ENCODE results near the gene USP36. TPM values are rescaled to one million over a fixed set of nuclear protein-coding genes. Genes with fewer than 3 reads are reported as not detected.

The USP36 gene
- total RNA-seq, 1 experiment from 2014 or later, result 24.6 TPM

DNA sequence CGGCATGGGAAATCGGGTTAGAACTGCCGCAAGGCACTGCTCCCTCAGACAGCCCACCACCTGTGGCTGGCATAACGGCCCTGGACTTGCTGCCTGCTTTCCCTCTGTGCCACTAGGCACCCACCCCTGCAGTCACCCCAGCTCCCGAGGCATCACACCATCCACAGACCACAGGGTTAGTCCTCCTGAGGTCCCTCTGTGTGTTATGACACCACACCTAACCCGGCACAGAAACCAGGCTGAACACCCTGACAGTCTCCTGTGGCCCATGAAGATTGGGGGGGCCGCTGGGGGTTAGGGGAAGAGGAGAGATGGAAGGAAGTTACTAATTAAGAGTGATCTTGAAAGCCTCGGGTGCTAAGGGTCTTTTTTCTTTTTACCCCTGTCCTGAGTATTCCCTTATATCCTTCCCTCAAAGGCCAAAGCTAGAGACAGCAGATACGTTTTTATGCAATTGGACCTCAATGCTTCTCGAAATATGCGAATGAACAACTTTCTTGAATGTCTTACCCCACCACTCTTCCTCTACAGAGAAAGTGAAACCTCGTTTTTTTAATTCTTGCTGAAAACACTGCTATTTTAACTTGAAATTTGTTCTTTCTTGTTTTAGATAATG is 65.5 kb downstream of the USP36 start:
- no peaks in the 10 kb centered on the region for H3K27me3 ChIP-seq (ENCODE audit: control insufficient read depth, insufficient read depth, low read length)
- no peak overlapping the region for H3K4me3 ChIP-seq (ENCODE audit: insufficient read depth, low read depth, low read length)
- DNase-seq, result no peak
- H3K36me3 ChIP-seq (replicated peaks; ENCODE audit: control insufficient read depth, insufficient read depth, low read length), result no peaks in the 10 kb centered on the region

DNA sequence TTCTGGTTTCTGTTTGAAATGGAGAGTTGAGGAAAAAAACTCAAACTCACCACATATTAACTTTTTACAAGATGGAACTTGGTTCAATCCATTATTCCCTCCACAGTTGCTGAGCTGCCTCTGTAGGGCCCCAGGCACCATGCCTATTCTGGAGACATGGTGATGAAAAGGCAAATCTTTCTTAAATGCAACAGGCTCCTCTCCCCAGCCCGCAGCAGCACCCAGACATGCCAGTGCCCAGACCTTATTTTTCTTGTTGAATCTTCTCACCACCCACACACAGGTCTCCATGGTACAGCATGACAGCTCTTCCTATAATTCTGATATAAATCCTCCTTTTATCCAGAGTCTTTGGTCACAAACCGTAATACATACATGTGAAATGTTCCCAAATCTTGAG is 66.2 kb downstream of the USP36 start:
- H3K27me3 ChIP-seq (ENCODE audit: control insufficient read depth, insufficient read depth, low read length), result no peaks in the 10 kb centered on the region
- no peak for DNase-seq
- H3K4me3 ChIP-seq (ENCODE audit: insufficient read depth, low read depth, low read length), result no peak overlapping the region
- no peaks in the 10 kb centered on the region for H3K36me3 ChIP-seq (replicated peaks; ENCODE audit: control insufficient read depth, insufficient read depth, low read length)

DNA sequence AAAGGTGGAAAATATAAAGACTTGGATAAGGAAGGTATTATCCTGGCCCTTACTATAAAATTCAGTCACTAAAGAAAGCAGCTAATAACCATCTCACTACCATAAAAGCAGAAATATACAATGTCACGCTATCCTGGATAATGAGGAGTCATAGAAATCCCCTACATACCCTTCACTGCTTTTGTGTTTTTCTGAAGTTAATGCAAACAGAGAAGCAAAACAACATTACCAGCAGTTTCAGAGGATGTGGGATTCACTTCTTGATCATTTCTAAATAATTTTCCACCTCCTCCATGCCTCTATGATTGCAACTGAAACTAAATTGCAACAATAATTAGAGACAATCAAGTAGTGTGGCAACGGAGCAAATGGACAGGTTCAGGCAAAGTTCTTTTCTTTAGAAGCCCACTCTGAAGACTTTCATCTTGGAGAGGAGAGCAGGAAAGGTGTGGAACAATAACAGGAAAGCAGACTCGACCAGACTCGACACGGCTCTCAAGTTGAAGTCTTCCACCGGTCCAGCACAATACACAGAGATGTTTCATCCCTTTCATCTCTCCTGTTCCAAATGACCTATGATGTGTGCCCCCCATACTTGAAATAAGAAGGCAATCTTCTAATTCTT is 68.7 kb downstream of the USP36 start:
- no peak for DNase-seq
- H3K4me3 ChIP-seq (ENCODE audit: insufficient read depth, low read depth, low read length), result no peak overlapping the region
- H3K36me3 ChIP-seq (replicated peaks; ENCODE audit: control insufficient read depth, insufficient read depth, low read length), result no peaks in the 10 kb centered on the region
- H3K27me3 ChIP-seq (ENCODE audit: control insufficient read depth, insufficient read depth, low read length), result no peaks in the 10 kb centered on the region

DNA sequence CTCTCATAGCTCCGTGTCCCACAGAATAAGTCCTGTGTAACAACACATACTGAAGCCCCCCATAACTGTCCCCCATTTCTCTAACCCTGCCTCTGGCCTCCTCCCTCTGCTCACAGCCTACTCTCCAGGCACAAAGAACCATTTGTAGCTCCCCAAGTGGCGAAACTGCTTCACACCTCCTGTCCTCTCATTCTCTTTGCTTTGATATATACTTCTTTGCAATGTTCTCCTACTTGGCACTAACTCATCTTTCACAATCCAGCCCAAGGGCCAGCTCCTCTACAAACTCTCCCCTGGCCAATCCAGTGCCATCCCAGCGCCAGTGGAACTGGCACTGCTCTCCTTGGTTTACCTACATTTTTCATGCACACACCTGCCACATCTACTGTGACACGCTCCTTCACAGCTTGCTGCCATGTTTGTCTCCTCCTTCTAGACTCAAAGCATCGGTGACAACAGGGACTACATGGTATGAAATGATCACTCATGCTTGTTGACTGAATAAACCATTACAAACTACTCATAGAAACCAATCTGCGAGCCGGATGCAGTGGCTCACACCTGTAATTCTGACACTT is 71.3 kb downstream of the USP36 start:
- DNase-seq, result peak; percentile 27
- Histone ChIP-seq H3K36me3 (replicated peaks; ENCODE audit: control insufficient read depth, insufficient read depth, low read length) (no peaks in the 10 kb centered on the region), H3K27me3 (ENCODE audit: control insufficient read depth, insufficient read depth, low read length) (no peaks in the 10 kb centered on the region), H3K4me3 (ENCODE audit: insufficient read depth, low read depth, low read length) (no peak overlapping the region)

DNA sequence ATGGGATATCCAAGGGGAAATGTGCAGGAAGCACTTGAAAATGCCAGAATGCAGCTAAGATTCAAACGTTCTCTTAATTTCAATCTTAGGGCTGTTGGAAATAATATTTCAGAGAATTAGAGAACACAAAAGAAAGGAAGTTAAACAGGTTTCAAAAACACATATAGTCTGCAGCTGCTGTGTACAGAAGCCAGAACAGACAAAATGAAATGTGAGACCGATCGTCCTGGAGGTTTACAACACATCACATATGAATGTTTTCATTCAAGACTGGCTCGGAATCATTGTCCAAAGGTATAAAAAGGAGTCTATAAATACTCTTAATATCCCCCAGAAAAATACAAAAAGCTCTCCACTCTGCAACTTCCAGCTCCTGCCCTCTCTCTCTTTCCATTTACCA is 72.8 kb downstream of the USP36 start:
- Histone ChIP-seq H3K36me3 (replicated peaks; ENCODE audit: control insufficient read depth, insufficient read depth, low read length) (no peaks in the 10 kb centered on the region), H3K4me3 (ENCODE audit: insufficient read depth, low read depth, low read length) (no peak overlapping the region), H3K27me3 (ENCODE audit: control insufficient read depth, insufficient read depth, low read length) (no peaks in the 10 kb centered on the region)
- DNase-seq, result no peak

DNA sequence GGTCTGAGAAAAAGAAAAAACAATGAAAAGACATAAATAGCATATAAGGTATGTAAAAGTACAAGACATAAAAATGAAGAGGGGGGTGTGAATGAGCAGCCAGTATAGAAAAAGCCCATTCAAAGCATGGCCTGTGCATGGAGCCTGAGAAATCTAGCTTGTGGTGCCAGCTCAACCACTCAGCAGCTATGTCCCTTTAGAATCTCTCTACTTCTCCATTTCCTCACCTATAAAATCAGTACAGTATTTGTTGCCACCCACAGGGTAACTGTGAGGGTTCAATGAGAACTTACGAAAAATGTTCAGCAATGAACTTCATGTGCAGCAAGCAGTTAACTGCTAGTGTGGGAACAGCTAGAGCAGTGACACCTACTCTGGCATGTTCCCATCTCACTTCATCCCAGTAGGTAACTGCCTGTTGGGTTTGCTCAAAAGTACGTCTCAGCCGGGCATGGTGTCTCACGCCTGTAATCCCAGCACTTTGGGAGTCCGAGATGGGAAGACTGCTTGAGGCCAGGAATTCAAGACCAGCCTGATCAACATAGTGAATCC is 73.8 kb downstream of the USP36 start:
- no peaks in the 10 kb centered on the region for H3K27me3 ChIP-seq (ENCODE audit: control insufficient read depth, insufficient read depth, low read length)
- no peaks in the 10 kb centered on the region for H3K36me3 ChIP-seq (replicated peaks; ENCODE audit: control insufficient read depth, insufficient read depth, low read length)
- no peak overlapping the region for H3K4me3 ChIP-seq (ENCODE audit: insufficient read depth, low read depth, low read length)
- no peak for DNase-seq

DNA sequence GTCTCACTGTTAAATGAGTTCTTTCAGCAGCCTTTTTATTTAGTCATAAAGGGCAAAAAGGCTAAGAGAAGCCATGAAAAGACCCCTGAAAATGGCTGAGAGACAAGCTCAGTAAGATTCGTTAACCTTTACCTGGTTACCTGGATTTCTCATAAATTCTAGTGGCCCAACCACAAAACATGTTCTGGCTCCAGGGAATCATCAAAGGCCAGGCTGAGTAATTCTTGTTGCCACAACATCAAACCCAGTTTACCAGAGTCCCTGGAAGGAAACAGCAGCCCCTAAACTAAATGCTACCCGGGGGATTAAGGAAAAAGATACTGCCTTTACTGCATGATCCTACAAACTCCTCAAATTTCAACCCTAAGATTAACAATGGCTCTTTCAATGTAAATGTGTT is 74.4 kb downstream of the USP36 start:
- DNase-seq, result no peak

DNA sequence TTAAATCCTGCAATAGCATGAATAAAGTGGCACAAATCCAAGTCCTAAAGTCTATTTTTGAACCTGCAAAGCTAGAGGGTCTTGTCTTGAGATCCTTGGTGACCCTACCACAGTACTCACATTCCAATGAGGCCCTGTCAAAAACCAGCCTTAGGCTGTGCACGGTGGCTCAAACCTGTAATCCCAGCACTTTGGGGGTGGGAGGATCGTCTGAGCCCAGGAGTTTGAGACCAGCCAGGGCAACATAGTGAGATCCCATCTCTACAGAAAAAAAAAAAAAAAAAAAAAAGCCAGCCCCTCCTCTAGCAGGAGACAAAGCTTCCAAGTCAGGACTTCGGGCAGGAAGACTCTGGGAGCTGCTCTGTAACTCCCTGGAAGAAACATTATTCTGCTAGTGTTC is 74.8 kb downstream of the USP36 start:
- no peak for DNase-seq
- Histone ChIP-seq H3K27me3 (ENCODE audit: control insufficient read depth, insufficient read depth, low read length) (no peaks in the 10 kb centered on the region), H3K4me3 (ENCODE audit: insufficient read depth, low read depth, low read length) (no peak overlapping the region), H3K36me3 (replicated peaks; ENCODE audit: control insufficient read depth, insufficient read depth, low read length) (no peaks in the 10 kb centered on the region)

More for the DNA sequence above, 74.4 kb downstream of the USP36 start:
- H3K27me3 ChIP-seq (ENCODE audit: control insufficient read depth, insufficient read depth, low read length), result no peaks in the 10 kb centered on the region
- no peak overlapping the region for H3K4me3 ChIP-seq (ENCODE audit: insufficient read depth, low read depth, low read length)
- no peaks in the 10 kb centered on the region for H3K36me3 ChIP-seq (replicated peaks; ENCODE audit: control insufficient read depth, insufficient read depth, low read length)

DNA sequence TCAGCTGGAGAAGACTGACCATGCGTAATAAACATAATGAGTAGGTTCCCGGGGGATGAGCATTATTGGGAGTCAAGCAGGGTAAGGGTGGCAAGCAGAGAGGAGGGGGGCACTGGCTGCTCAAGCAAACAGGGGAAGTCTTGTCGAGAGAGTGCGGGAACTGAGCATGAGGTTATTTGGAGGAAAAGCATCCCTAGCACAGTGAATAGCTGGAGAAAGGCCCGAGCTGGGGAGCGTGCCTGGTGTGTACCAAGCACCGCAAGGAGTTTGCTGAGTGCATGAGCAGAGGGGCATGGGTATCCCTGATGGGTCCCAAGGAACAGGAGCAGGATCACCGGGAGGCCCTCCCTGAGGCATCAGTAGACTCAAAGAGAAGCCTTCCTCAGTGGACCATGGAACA is 75.7 kb downstream of the USP36 start:
- Histone ChIP-seq H3K4me3 (ENCODE audit: insufficient read depth, low read depth, low read length) (no peak overlapping the region), H3K36me3 (replicated peaks; ENCODE audit: control insufficient read depth, insufficient read depth, low read length) (no peaks in the 10 kb centered on the region), H3K27me3 (ENCODE audit: control insufficient read depth, insufficient read depth, low read length) (no peaks in the 10 kb centered on the region)
- DNase-seq, result no peak

DNA sequence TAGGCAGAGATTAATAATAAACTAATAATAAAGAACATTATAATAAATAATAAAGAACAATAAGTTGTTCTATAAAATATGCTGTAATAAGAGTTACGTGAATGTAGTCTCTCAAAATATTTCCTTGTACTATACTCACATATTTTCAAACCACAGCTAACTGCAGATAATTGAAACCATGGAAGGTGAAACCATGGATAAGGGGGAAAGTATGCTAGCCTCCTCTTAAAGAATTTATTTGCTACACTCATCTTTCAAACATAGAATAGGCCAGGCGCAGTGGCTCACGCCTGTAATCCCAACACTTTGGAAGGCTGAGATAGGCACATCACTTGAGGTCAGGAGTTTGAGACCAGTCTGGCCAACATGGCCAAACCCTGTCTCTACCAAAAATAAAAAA is 77.1 kb downstream of the USP36 start:
- H3K4me3 ChIP-seq (ENCODE audit: insufficient read depth, low read depth, low read length), result no peak overlapping the region
- H3K27me3 ChIP-seq (ENCODE audit: control insufficient read depth, insufficient read depth, low read length), result no peaks in the 10 kb centered on the region
- H3K36me3 ChIP-seq (replicated peaks; ENCODE audit: control insufficient read depth, insufficient read depth, low read length), result no peaks in the 10 kb centered on the region
- DNase-seq, result no peak

DNA sequence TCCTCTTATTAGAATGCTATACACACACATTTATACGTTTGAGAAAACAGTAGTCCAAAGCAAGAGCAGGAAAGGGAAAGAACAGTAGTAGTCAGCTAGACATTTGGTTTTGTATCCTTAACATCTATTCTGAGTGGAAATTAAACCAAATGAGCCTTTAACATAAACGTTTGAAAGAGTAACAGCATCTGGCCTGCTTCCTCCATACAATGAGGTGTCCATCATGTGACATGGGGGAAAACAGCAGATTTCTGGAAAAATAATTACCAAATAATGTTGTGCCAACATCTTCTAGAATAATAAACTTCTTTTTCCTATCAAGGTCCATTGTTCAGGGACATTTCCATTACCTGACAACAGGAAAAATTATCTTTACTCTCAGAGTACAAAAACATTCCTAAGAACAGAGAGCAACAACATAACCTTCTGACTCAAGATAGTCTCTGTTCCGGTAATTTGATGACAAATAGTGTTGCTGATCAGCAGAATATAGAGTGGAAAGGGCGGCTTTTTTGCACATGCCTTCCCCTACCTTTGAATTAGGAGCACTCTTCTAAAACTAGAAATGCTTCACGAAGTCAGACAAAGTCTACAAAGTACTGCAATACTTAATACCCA is 78.7 kb downstream of the USP36 start:
- H3K36me3 ChIP-seq (replicated peaks; ENCODE audit: control insufficient read depth, insufficient read depth, low read length), result no peaks in the 10 kb centered on the region
- no peak for DNase-seq
- H3K4me3 ChIP-seq (ENCODE audit: insufficient read depth, low read depth, low read length), result no peak overlapping the region
- no peaks in the 10 kb centered on the region for H3K27me3 ChIP-seq (ENCODE audit: control insufficient read depth, insufficient read depth, low read length)

DNA sequence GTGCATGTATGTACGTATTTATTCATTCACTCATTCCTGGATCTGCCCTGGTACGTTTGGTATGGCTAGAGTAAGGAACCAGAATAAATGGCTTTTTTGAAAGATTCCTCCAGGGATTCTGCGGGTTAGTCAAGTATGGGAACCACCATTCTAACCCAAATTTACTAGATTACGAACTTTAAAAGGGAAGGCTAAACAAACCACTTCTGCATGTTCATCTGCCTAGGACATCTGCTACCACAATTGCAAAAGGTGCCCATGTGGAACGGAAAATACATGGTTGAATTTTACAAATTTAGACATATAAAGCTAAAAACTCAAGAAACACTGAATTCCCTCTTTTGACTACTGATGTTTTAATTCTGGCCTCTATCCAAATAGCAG is 80.7 kb downstream of the USP36 start:
- H3K27me3 ChIP-seq (ENCODE audit: control insufficient read depth, insufficient read depth, low read length), result no peaks in the 10 kb centered on the region
- no peak for DNase-seq
- H3K36me3 ChIP-seq (replicated peaks; ENCODE audit: control insufficient read depth, insufficient read depth, low read length), result no peaks in the 10 kb centered on the region
- no peak overlapping the region for H3K4me3 ChIP-seq (ENCODE audit: insufficient read depth, low read depth, low read length)

DNA sequence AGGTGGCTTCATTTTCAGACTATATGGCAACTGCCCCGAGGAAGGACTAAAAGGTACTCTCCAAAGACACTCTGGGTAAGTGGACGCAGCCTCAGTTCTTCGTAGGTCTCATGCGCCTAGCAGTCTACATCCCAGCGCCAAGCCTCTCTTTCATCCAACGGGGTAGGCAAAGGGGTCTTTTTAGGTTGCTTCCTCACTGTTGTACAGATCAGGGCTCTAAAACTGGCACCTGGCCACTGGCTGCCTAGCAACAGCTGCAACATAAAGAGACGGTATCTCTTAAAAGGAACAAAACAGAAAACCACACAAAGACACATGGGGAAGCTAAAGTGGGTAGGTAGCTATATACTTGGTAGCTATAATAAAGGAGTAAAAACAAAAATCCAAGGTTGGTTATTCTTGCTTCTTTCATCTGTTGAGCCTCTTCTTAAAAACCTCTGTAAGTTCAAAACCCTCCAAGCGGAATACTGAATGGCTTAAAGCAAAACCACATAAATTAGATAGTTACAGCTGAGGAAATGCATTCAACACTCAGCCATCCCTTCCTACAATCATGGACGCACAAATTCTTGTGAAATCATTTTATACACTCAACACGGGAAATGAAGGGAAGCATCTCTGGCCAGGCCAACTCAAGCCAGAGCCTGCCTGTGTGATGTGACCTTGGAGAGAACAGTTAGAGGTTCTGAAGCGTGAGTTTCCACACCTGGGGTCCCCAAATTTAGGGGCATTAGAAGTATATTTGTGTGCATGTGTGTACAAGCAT is 81.2 kb downstream of the USP36 start:
- no peak for DNase-seq
- H3K27me3 ChIP-seq (ENCODE audit: control insufficient read depth, insufficient read depth, low read length), result no peaks in the 10 kb centered on the region
- H3K36me3 ChIP-seq (replicated peaks; ENCODE audit: control insufficient read depth, insufficient read depth, low read length), result no peaks in the 10 kb centered on the region
- no peak overlapping the region for H3K4me3 ChIP-seq (ENCODE audit: insufficient read depth, low read depth, low read length)

Measured in H7 (cell line).